ENCODE data around the gene HEYL.

DNA sequence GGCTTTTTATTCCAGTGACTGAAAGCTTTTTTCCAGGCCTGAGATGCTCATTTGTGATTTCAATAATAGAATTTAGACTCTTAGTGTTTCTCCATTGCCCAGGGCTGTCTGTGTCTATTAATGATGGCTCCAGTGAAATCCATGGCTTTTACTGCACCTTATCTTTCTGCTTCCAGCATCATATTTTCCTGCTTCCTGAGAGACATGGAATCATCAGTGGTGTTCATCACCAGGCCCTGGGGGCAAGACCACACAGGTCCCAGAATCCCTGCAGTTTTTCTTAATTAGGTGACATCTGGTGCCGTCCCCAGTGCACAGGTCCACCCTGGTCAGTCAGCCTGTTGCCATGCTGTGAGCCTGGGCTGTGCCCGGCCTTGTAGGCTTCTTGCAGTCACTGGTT lies 16.9 kb upstream of the HEYL start:
- no peak for TF ChIP-seq NFIC (IDR thresholded peaks at IDR 0.05)
- no peak for TF ChIP-seq FOXA1 (IDR thresholded peaks at IDR 0.05; ENCODE audit: borderline replicate concordance)
- TF ChIP-seq, protein P1, sequence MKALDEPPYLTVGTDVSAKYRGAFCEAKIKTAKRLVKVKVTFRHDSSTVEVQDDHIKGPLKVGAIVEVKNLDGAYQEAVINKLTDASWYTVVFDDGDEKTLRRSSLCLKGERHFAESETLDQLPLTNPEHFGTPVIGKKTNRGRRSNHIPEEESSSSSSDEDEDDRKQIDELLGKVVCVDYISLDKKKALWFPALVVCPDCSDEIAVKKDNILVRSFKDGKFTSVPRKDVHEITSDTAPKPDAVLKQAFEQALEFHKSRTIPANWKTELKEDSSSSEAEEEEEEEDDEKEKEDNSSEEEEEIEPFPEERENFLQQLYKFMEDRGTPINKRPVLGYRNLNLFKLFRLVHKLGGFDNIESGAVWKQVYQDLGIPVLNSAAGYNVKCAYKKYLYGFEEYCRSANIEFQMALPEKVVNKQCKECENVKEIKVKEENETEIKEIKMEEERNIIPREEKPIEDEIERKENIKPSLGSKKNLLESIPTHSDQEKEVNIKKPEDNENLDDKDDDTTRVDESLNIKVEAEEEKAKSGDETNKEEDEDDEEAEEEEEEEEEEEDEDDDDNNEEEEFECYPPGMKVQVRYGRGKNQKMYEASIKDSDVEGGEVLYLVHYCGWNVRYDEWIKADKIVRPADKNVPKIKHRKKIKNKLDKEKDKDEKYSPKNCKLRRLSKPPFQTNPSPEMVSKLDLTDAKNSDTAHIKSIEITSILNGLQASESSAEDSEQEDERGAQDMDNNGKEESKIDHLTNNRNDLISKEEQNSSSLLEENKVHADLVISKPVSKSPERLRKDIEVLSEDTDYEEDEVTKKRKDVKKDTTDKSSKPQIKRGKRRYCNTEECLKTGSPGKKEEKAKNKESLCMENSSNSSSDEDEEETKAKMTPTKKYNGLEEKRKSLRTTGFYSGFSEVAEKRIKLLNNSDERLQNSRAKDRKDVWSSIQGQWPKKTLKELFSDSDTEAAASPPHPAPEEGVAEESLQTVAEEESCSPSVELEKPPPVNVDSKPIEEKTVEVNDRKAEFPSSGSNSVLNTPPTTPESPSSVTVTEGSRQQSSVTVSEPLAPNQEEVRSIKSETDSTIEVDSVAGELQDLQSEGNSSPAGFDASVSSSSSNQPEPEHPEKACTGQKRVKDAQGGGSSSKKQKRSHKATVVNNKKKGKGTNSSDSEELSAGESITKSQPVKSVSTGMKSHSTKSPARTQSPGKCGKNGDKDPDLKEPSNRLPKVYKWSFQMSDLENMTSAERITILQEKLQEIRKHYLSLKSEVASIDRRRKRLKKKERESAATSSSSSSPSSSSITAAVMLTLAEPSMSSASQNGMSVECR (CRISPR knock-in tag; IDR thresholded peaks at IDR 0.05): no peak
- no peak for TF ChIP-seq CTCF (IDR thresholded peaks at IDR 0.05 in 2 of 3, conservative IDR thresholded peaks at IDR 0.05 in 1 of 3; ENCODE audit: insufficient read depth in 2 of 3, low read depth in 1 of 3, low read length in 3 of 3)
- no peak for TF ChIP-seq PRDM10 (IDR thresholded peaks at IDR 0.05; ENCODE audit: partially characterized antibody)
- no peak for TF ChIP-seq SLC30A9 (CRISPR knock-in tag; IDR thresholded peaks at IDR 0.05)
- no peak for TF ChIP-seq EZH2 (IDR thresholded peaks at IDR 0.05; ENCODE audit: borderline replicate concordance, low read depth, low read length)
- TF ChIP-seq SNRNP70 (optimal IDR thresholded peaks at IDR 0.05; ENCODE audit: low read depth, low read length): no peak

Measured in K562 (cell line).